H1 (cell line): ENCODE data around the gene DIDO1. TPM values are rescaled to one million over a fixed set of nuclear protein-coding genes. Genes with fewer than 3 reads are reported as not detected.

Experiments used
- BACH1 ChIP-seq: IDR thresholded peaks from 2 replicates; pipeline ENCODE4 v1.6.1; 2012; ENCODE audit warnings: low read length, improper control_type of control experiment
- CBX8 ChIP-seq: fragments of 300-800, 300-1000 bp; sonication (generic); IDR thresholded peaks from 2 replicates; pipeline ENCODE4 v1.7.1; 2016; ENCODE audit warnings: low read depth, low read length, borderline replicate concordance
- CTBP2 ChIP-seq: IDR thresholded peaks from 2 replicates; pipeline ENCODE4 v1.7.0; 2011; ENCODE audit warnings: borderline replicate concordance, mild to moderate bottlenecking, moderate library complexity, mixed read lengths, low read length; ENCODE audit not compliant: insufficient read depth, insufficient read length
- EZH2 ChIP-seq: fragments of 200-600 bp; sonication (generic); IDR thresholded peaks from 2 replicates; pipeline ENCODE4 v1.7.1; 2012; ENCODE audit warnings: low read depth, mild to moderate bottlenecking, moderate library complexity, low read length, inconsistent platforms; ENCODE audit not compliant: severe bottlenecking
- GTF2F1 ChIP-seq: IDR thresholded peaks from 2 replicates; pipeline ENCODE4 v1.6.1; 2012; ENCODE audit warnings: low read depth, low read length, improper control_type of control experiment, borderline replicate concordance
- JUN ChIP-seq: IDR thresholded peaks from 2 replicates; pipeline ENCODE4 v1.6.1; 2011; ENCODE audit warnings: low read depth, mild to moderate bottlenecking, improper control_type of control experiment, low read length
- PHF8 ChIP-seq: fragments of 200-600 bp; sonication (generic); conservative IDR thresholded peaks from 2 replicates; pipeline ENCODE4 v1.7.1; 2012; ENCODE audit warnings: low read depth, mild to moderate bottlenecking, inconsistent platforms, low read length, moderate library complexity
- RNF2 ChIP-seq: fragments of 200-900, 300-1000 bp; sonication (generic); IDR thresholded peaks from 2 replicates; pipeline ENCODE4 v1.7.1; 2016; ENCODE audit warnings: borderline replicate concordance, low read depth, mild to moderate bottlenecking, antibody characterized with exemption, low read length; ENCODE audit not compliant: poor library complexity, severe bottlenecking; ENCODE audit errors: missing control alignments
- polyA plus RNA-seq, 7 experiments: library from polyadenylated mRNA; depleted of rRNA in 3 of 7; stranded (reverse) in 5 of 7; unstranded in 2 of 7; fragments of >200 nt in 5 of 7; fragments of 200-250 nt in 2 of 7; gene quantifications; 1 replicate in 5 of 7; 2 replicates in 1 of 7; 4 replicates in 1 of 7; pipeline versions ENCODE4 v1.2.1 to v1.2.3, GENCODE V29; 2011 to 2013; ENCODE audit warnings: missing spikeins in 2 of 7, mixed read lengths in 2 of 7
- total RNA-seq: library from RNA; stranded (reverse); fragmentation: NEBNext Ultra II Directional; extraction: Animal tissue kit (Norgen Biotek cat#: 25700); gene quantifications from 2 replicates; pipeline ENCODE4 v1.2.1, GENCODE V29; 2021
- TF ChIP-seq, protein P1 (sequence below): IDR thresholded peaks from 2 replicates; pipeline ENCODE4 v1.6.1; 2012; ENCODE audit warnings: inconsistent platforms

The DIDO1 gene
- total and polyA plus RNA-seq, 2 of the 8 experiments (the other 6 are each of a cell fraction or from before 2014, with no cell fraction given) = 53.6 to 82.8 TPM

DNA sequence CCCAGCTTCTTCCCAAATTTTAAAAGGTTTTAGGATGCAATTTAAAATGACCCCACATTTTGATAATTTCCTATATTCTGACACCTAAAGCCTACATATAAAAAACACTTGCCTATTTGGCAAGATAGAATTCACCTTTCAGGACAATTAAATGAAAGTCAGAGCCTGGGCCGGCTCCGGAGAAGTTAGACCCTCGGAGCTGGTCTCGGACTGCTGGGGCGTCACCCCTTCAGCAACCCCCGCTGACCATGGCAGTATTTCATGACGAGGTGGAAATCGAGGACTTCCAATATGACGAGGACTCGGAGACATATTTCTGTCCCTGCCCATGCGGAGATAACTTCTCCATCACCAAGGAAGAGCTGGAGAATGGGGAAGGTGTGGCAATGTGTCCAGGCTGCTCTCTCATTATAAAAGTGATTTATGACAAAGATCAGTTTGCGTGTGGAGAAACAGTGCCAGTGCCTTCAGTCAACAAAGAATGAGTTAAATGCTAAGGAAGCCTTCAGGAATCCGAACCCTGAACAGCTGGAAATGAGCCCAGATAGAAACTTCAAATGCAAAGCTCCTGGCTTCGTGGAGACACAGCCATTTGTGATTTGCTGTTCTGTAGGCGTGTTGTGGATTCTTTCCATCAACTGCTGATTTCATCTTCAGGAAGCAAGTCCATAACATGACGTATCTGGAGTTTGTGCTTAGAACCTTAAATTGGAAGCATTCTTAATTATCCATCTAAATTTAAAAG lies 80.7 kb downstream of the DIDO1 start (continued):
- TF ChIP-seq GTF2F1 = no peak
- TF ChIP-seq, protein P1, sequence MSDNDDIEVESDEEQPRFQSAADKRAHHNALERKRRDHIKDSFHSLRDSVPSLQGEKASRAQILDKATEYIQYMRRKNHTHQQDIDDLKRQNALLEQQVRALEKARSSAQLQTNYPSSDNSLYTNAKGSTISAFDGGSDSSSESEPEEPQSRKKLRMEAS = no peak
- no peak for TF ChIP-seq CTBP2
- TF ChIP-seq RNF2 = no peak
- TF ChIP-seq EZH2 = no peak
- TF ChIP-seq BACH1 = no peak
- TF ChIP-seq PHF8 = no peak
- TF ChIP-seq CBX8 = no peak
- TF ChIP-seq JUN = no peak
